Measurements from ENCODE around the gene DCLRE1B. TPM values are rescaled to one million over a fixed set of nuclear protein-coding genes. Genes with fewer than 3 reads are reported as not detected.
A peak's percentile ranks its signal among the peaks of the same experiment; 100 is the strongest.

The DCLRE1B gene
- total and polyA plus RNA-seq, 9 of the 15 experiments (the other 6 are each of a cell fraction or from before 2014, with no cell fraction given) = 10.6 to 28.8 (median 17.2) TPM

DNA sequence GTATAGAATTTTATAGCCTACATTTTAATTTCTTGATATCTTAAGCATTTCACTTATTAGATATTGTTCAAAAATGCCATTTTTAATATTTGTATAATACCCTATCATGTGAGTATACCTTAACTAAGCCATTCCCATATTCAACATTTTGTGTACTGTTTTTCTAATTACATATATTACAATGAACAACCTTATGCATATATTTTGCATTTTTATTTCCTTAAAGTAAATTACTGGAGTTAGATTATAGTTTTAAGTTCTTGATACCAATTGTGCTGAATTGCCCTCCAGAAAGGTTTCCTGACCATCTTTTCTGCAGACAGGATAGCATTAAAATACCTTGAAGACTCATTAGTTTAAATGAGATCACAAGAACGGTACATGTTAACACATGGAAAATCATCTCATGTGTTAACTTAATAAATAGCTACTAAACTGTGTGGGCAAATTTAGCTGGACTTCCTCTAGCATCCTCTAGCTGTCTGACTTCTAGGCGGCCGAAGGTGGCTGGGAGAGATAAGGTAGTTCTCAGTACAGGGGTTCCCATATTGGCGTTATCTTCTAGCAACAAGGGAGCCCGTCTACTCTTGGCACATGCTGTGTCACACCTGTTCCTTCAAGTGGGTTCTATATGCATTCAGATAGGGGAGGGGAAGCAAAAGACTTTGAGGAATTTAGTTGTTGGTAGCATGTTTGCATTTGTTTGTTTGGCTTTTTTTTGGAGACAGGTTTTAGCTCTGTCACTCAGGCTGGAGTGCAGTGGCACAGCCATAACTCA lies 8.9 kb downstream of the DCLRE1B start (continued):
- TF ChIP-seq, protein P1, sequence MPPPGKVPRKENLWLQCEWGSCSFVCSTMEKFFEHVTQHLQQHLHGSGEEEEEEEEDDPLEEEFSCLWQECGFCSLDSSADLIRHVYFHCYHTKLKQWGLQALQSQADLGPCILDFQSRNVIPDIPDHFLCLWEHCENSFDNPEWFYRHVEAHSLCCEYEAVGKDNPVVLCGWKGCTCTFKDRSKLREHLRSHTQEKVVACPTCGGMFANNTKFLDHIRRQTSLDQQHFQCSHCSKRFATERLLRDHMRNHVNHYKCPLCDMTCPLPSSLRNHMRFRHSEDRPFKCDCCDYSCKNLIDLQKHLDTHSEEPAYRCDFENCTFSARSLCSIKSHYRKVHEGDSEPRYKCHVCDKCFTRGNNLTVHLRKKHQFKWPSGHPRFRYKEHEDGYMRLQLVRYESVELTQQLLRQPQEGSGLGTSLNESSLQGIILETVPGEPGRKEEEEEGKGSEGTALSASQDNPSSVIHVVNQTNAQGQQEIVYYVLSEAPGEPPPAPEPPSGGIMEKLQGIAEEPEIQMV (tag; conservative IDR thresholded peaks at IDR 0.05; ENCODE audit: low read depth) = no peak
- TF ChIP-seq SMAD2 (IDR thresholded peaks at IDR 0.05; ENCODE audit: low read depth, low read length) = no peak
- no peak for TF ChIP-seq POLR2A (conservative IDR thresholded peaks at IDR 0.05)
- no peak for TF ChIP-seq HMG20A (CRISPR knock-in tag; conservative IDR thresholded peaks at IDR 0.05)
- TF ChIP-seq ZNF589 (CRISPR knock-in tag; IDR thresholded peaks at IDR 0.05; ENCODE audit: low read depth) = peak; percentile 97
- TF ChIP-seq TEAD2 (tag; IDR thresholded peaks at IDR 0.05) = peak; percentile 48; the same call in 1 of the 2 replicates
- TF ChIP-seq, protein P2, sequence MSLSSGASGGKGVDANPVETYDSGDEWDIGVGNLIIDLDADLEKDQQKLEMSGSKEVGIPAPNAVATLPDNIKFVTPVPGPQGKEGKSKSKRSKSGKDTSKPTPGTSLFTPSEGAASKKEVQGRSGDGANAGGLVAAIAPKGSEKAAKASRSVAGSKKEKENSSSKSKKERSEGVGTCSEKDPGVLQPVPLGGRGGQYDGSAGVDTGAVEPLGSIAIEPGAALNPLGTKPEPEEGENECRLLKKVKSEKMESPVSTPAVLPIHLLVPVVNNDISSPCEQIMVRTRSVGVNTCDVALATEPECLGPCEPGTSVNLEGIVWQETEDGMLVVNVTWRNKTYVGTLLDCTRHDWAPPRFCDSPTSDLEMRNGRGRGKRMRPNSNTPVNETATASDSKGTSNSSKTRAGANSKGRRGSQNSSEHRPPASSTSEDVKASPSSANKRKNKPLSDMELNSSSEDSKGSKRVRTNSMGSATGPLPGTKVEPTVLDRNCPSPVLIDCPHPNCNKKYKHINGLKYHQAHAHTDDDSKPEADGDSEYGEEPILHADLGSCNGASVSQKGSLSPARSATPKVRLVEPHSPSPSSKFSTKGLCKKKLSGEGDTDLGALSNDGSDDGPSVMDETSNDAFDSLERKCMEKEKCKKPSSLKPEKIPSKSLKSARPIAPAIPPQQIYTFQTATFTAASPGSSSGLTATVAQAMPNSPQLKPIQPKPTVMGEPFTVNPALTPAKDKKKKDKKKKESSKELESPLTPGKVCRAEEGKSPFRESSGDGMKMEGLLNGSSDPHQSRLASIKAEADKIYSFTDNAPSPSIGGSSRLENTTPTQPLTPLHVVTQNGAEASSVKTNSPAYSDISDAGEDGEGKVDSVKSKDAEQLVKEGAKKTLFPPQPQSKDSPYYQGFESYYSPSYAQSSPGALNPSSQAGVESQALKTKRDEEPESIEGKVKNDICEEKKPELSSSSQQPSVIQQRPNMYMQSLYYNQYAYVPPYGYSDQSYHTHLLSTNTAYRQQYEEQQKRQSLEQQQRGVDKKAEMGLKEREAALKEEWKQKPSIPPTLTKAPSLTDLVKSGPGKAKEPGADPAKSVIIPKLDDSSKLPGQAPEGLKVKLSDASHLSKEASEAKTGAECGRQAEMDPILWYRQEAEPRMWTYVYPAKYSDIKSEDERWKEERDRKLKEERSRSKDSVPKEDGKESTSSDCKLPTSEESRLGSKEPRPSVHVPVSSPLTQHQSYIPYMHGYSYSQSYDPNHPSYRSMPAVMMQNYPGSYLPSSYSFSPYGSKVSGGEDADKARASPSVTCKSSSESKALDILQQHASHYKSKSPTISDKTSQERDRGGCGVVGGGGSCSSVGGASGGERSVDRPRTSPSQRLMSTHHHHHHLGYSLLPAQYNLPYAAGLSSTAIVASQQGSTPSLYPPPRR (CRISPR knock-in tag; IDR thresholded peaks at IDR 0.05; ENCODE audit: borderline replicate concordance) = no peak
- no peak for TF ChIP-seq COPS2 (conservative IDR thresholded peaks at IDR 0.05)
- peak; percentile 47; the same call in 1 of the 2 replicates for TF ChIP-seq ESRRA (IDR thresholded peaks at IDR 0.05; ENCODE audit: borderline replicate concordance, low read depth)
- no peak for TF ChIP-seq IRF2 (CRISPR knock-in tag; IDR thresholded peaks at IDR 0.05)
- TF ChIP-seq SMARCB1 (IDR thresholded peaks at IDR 0.05; ENCODE audit: insufficient read length, low read depth) = no peak
- TF ChIP-seq ZNF121 (CRISPR knock-in tag; conservative IDR thresholded peaks at IDR 0.05) = no peak
- TF ChIP-seq HNRNPUL1 (IDR thresholded peaks at IDR 0.05; ENCODE audit: low read length) = no peak
- TF ChIP-seq, protein P3, sequence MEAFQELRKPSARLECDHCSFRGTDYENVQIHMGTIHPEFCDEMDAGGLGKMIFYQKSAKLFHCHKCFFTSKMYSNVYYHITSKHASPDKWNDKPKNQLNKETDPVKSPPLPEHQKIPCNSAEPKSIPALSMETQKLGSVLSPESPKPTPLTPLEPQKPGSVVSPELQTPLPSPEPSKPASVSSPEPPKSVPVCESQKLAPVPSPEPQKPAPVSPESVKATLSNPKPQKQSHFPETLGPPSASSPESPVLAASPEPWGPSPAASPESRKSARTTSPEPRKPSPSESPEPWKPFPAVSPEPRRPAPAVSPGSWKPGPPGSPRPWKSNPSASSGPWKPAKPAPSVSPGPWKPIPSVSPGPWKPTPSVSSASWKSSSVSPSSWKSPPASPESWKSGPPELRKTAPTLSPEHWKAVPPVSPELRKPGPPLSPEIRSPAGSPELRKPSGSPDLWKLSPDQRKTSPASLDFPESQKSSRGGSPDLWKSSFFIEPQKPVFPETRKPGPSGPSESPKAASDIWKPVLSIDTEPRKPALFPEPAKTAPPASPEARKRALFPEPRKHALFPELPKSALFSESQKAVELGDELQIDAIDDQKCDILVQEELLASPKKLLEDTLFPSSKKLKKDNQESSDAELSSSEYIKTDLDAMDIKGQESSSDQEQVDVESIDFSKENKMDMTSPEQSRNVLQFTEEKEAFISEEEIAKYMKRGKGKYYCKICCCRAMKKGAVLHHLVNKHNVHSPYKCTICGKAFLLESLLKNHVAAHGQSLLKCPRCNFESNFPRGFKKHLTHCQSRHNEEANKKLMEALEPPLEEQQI (IDR thresholded peaks at IDR 0.05) = peak; percentile 97
- TF ChIP-seq SMARCA5 (IDR thresholded peaks at IDR 0.05) = no peak
- TF ChIP-seq, protein P4, sequence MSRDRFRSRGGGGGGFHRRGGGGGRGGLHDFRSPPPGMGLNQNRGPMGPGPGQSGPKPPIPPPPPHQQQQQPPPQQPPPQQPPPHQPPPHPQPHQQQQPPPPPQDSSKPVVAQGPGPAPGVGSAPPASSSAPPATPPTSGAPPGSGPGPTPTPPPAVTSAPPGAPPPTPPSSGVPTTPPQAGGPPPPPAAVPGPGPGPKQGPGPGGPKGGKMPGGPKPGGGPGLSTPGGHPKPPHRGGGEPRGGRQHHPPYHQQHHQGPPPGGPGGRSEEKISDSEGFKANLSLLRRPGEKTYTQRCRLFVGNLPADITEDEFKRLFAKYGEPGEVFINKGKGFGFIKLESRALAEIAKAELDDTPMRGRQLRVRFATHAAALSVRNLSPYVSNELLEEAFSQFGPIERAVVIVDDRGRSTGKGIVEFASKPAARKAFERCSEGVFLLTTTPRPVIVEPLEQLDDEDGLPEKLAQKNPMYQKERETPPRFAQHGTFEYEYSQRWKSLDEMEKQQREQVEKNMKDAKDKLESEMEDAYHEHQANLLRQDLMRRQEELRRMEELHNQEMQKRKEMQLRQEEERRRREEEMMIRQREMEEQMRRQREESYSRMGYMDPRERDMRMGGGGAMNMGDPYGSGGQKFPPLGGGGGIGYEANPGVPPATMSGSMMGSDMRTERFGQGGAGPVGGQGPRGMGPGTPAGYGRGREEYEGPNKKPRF (IDR thresholded peaks at IDR 0.05; ENCODE audit: low read depth, low read length) = no peak
- TF ChIP-seq OTX1 (CRISPR knock-in tag; IDR thresholded peaks at IDR 0.05) = no peak
- TF ChIP-seq ZNF197 (CRISPR knock-in tag; IDR thresholded peaks at IDR 0.05; ENCODE audit: low read depth) = peak; percentile 93

Data from K562 (cell line).